Activated CD8-positive, alpha-beta memory T cell treated with anti-CD3 and anti-CD28 coated beads, Interleukin-2, amount 50 U/mL, for 1 hour (primary cell): ENCODE measurements around the gene SEPTIN10.
A peak's percentile ranks its signal among the peaks of the same experiment; 100 is the strongest.

ENCODE experiments used
- DNase-seq: peaks from one replicate; pipeline ENCODE4 v3.0.0-alpha.2; 2020; ENCODE audit errors: extremely low read depth

Gene SEPTIN10

DNA sequence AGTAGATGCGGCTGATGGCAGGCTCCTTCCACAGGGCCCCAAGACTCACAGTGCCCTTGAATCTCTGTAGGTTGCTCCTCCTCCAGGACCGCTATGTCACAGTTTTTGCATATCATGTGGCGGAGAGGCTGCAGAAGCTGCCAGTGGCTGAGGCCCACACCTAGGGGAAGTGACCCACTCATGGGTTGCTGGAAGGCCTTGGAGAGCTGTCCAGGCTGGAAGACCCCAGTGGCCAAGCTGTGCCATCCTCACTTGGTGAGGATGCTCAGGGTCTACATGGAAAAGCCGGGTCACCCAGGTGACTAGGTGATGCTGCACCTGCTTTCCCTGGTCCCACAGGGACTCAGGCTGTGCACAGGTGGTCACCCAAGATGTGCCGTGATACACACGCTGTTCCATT lies 90.6 kb downstream of the SEPTIN10 start:
- no peak for DNase-seq

DNA sequence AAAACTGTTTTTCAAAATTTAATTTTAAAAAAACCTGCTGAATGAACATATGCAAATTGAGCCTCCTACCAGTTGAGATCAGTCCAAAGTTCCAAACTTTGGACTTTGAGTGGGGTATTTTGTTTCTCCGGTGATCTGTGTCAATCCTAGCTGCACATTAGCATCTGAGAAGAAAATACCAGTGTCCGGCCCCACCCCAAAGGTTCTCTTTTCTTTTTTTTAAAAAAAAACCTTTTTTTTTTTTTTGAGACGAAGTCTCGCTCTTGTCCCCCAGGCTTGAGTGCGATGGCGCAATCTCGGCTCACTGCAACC lies 91.7 kb downstream of the SEPTIN10 start:
- no peak for DNase-seq

DNA sequence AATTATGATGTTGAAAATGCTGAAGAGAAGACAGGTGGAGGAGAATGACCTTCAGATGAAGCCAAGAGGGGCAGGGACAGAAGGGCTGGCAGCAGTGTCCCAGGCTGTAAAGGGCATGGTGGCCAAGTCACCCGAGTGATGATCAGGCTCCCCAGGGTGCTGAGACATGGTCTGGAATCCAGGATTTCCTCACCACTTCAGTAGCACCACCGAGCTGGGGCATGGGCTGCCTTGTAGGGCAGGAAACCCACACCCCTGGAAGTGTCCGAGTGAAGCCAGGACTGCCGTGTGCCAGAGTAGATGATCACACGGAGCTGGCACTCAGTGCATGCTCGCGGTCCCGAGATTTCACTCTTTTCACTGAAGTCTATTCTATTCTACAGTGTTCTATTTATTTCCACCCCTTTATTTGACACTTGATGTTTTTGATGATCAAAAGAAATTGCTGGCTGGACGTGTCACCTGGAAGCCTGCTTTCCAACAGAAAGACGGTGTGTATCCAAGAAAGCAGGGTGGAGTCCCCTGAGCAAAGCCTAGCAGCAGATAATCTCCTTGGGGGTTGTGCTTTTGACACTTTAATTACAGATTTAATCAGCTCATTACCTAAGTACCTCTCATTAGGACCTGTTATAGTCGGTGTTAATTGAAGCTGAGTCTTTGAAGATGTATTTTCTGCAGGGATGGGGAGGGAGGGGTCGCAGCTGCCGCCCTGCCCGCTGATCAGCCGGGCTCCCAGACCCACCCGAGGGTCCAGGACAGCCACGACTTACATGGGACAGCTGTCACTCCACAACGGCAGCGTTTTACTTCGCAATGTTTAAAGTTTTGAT lies 92.3 kb downstream of the SEPTIN10 start:
- no peak for DNase-seq

DNA sequence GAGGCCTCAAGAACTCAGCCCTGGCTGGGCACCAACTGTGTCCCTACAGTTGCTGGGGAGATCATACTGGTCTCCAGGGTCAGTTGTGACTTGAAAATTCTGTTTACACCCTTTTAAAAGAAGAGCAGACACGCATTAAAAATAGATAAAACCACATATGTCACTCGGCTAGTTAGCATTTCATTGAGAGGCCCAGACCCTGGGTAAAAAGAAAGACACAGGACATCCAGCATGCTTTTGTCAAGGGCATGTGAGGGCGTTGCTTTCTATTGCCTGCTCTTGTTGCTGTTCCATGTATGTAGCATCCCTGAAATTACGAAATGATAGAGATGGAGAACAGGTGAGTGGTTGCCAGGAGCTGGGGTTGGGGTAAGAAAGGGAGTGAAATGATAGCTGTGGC lies 94.3 kb downstream of the SEPTIN10 start:
- no peak for DNase-seq

DNA sequence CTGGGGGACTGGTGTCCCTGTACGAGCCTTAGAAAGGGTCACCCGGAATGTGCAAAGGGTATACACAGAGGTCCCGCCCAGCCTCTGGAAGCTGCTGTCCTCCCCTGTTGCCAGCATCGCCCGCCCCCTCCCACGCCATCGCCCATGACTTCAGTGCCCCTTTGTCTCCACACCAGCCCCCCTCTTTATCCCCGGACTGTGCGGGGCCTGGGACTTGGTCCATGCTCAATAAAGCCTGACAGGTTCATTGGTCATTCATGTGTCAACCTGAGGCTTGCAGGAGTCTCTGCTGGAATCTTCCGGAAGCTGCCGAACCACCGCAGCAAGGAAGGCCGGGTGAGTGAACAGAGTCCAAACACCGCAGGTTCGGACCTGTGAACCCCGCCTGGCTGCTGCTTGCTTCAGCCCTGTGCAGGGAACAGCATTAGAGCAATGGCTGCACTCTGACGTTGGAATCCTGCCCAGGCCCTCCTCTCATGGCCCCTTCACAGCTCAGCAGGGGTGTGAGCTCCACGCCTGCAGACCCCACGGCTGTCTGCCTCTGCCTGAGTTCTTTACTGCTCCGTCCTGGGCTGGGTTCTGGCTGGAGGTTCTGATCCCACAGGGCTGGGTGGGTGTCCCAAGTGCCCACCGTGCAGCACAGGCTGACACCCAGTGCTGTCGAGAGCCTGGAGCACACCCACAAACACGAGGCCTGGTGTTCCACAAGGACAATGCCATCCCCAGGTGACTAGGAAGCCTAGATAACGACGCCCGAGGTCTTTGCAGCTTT lies 96.5 kb downstream of the SEPTIN10 start:
- DNase-seq, result no peak

DNA sequence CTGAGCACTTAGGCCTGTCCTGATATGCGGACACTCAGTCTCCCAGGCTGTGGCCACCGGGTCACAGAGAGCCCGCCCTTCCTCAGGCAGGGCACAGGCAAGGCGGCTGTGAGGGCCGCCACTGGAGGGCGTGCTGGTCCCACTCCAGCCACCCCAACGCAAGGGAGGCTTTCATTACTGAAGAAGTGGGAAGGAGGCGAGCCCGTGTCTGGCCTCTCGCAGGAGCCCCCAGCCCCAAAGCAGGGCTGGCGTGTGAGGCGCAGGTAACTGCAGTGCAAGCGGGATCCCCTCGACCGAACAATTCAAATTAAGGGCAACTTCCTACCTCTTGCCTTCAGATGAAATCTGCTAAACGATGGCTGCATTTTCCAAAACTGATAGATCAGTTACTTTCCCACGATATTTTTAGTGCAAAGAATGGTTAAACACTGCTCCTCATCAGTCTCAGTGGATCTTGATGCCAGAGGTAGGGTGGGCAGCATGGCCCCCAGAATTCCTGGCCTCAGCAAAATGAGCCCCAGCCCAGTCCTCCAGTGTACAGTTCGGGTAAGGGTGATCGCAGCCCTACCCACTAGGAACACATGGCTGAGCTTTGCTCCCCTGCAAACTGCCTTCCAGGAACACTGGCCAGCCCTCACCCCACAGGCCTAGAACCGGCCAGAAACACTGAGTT lies 97.2 kb downstream of the SEPTIN10 start:
- no peak for DNase-seq

DNA sequence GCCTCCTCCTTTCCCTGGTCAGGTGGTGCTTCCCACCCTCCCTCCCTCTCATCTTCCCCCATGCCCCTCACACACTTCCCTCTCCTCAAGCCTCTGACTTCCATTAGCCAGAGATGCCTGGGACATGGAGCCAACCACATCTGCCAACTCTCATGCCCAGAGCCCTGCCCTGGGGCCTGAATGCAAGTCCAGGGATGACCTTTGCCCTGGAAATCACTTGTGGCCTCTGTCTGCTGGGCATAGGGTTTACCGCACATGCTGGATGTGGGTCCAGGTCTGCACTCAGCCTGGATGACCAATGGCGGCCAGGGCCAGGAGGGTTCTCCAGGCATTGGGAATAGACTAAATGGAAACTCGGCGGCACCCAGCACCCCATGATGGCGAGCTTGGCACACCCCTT lies 98.9 kb downstream of the SEPTIN10 start:
- no peak for DNase-seq

DNA sequence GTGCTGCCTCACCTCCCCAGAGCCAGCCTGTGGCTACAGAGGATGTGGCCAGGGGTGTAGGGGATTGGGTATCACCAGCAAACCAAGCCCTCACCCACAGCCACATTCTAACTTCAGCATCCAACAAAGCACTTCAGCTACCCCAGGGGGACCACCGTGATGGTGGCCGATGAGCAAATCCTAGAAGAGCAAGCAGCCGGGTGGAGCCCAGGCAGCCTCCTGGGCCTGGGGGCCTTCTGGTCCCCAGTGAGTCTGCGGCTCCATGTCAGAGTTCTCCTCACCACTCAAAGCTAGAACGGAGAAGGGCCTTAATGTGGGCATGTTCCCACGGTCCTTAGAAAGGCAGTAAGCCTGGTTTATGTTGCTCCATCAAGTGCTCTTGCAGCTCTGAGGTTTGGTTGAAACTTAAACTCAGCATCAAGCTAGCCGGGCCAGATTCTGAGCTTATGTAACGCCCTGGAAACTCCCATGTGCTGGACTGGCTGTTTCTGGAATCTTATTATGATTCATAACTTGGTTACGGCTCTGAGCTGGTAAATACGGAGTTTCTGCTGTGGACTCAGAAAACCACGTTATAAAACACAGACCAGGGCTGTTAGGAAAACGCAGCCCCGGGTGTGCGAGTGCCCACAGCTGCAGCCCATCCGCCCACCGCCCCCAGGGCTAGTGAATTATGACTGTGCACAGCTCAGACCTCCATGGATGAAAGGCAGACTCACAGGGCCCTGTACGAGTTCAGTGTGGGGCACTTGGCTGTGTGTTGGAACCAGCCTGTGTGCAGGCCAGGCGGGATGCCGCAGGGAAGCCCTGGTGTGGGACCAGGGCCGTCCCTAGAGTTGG lies 99.8 kb downstream of the SEPTIN10 start:
- DNase-seq, result no peak

DNA sequence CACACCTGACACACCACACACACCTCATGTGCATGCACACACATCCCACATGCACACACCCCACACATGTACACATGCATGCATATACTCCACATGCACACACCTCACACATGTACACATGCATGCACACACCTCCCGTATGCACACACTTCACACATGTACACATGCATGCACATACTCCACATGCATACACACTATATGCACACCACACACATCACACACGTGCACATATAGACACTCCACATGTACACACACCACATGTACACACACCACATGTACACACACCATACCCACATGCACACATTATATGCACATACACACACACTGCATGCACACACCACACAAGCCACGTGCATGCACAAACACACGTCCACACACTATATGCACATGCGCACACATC lies 100.5 kb downstream of the SEPTIN10 start:
- DNase-seq, result no peak

DNA sequence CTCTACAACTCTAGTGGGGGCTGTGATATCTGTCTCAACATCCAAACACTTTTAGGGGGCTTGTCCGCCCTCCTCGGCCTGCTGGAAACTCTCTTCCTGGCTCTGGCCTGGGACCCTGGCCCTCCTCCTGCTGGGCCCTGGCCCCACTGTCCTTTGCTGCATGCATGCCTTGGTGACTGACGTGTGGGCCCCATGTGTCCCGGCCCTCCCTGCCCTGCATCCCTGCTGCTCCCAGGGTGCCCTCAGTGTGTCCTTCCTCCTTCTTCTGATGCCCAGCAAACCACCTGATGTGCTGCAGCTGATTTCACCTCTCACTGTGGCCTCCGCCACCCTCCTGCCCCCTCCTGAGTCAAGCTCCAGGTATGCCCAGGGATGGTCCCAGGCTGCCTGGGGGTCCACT lies 101.7 kb downstream of the SEPTIN10 start:
- DNase-seq, result no peak

DNA sequence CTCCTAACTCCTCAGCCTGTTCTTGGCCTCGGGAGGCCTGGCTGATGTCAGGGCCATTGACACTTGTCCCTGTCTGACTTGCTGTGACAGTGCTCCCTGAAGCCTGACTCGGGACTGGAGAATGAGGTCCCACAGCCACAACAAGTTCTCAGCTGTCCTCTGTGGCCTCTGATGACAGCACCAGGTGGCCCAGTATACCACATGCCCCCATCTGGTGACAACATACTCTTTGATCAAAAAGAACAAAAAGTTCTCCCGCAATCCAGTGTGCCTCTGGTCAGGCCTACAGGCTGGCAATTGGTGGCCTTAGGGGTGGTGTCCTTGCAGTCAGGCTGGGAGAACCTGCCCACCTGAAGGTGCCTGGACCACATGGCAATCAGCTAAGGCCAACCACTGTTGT lies 102.6 kb downstream of the SEPTIN10 start:
- DNase-seq, result no peak

DNA sequence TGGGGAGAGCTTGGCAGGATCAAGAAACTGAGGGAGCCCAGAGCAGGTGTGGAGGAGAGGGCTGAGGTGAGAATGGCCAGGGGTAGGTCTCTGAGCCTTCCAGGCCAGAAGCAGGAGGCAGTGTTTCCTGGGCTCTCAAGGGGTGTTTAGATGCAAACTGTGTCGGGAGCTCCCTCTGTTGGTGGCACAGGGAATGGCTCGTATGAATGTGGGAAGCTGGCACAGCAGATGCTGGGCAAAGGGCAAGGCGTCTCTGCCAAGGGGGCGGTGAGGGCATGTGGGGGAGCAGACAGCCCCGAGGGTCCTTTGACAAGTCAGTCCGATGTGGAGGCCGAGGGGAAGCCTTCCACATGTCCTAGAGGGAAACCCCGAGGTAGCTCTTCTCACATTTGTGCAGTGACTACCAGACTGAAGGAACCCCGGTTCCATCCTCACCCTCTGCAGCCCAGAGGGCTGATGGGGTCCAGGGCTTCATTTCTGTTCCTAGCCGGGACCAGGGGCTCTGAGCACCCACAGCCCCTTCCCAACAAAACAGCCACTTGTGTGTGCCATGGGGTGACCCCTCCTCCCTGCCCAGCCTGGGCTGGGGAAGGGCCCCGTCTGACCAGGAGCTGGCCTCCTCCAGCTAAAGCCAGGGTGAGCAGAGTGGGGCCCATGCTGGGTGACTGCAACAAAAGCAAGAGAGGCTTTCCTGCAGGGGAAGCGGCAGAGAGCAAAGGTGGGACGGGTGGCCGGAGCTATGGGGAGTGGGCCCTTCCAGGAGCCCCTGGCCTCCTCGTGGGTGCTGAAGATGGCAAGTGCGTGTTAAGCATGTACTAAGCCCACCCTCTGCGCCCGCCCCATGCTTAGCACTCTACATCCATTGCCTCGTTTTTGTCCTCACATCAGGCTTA lies 103.4 kb downstream of the SEPTIN10 start:
- DNase-seq, result peak; percentile 23

DNA sequence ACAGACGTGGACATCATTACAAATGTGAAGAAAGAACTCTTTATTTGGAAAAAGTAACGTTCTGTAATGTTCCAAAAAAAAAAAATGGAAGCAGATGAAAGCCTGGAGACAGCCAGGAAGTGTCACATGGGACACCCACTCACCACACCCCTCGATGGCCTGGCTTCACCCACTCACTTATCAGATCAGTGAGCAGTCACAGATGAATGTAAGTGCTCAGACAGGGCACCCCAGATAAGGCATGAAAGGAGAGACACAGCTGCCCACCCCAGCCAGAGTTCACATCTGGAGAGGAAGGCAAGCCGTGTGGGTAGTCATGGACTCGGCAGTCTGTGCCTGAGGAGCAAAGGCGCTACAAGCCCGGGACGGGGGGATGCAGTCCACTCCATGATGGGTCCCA lies 105.2 kb downstream of the SEPTIN10 start:
- no peak for DNase-seq

DNA sequence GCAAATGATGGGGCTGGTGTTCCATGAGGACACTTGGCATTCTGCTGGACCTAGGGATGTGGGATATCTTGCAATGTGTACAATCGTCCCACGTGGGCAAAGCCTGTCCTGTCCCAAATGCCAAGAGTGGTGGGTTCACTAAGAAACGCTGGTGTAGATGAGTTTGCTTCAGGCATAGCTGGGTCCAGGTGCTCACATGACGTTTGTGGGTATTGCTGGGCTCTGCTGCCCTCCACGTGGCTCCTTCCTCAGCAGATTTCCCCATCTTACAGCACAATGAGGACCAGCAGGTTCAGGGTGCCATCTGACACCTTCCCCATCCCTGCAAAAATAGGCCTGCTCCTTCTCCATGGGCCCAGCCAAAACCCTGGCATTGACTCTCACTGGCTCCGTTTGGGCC lies 105.9 kb downstream of the SEPTIN10 start:
- DNase-seq, result no peak

DNA sequence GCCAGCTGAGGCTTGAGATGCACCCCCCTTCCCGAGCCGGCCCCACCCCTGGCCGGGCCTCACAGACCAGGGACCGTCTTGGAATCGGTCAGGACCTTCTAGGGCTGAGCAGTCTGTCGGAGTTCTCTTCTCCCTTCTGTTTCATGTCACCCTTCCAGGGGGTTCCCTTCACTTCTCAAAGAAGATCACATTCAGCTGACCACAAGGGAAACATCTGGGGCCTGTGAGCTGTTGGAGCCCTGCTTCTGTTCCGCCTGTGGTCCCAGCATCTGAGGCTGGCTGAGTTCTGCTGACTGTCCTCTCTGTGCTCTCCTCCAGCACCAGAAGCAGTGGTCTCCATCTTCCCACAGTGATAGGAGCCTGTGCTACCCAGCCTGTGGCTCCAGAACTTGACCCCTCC lies 106.5 kb downstream of the SEPTIN10 start:
- DNase-seq, result no peak

DNA sequence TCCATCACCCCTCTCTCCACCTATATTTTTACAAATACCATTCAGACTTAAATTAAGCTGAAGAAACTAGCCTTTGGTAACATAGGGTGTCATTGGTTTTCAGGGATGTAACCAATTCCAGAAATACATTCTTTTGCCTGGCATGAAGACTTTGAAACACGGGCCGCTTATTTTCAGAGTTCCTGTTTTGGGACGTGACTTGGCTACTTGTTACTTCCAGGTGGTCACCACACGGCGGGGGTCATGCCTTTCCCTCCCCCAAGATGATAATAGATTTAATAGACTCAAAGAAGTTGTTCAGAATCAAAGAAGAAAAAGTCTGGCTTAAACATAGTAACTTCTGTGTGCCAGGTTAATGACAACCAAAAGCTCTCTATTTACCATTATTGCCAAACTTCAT lies 110.6 kb downstream of the SEPTIN10 start:
- DNase-seq, result no peak

DNA sequence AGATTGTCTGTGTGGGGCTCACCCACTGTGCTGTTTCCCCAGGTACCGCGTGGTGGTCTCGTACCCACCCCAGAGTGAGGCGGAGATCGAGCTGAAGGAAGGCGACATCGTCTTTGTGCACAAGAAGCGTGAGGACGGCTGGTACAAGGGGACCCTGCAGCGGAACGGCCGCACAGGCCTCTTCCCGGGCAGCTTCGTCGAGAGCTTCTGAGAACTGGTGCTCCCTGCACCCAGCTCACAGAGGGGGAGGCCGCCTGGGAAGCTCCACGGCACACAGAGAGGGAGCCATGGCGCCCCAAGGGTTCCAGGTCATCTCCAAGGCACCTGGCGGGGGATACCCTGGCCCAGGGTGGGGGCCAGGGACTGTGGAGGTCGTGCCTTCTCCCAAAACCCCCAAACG lies 112.3 kb downstream of the SEPTIN10 start:
- no peak for DNase-seq

DNA sequence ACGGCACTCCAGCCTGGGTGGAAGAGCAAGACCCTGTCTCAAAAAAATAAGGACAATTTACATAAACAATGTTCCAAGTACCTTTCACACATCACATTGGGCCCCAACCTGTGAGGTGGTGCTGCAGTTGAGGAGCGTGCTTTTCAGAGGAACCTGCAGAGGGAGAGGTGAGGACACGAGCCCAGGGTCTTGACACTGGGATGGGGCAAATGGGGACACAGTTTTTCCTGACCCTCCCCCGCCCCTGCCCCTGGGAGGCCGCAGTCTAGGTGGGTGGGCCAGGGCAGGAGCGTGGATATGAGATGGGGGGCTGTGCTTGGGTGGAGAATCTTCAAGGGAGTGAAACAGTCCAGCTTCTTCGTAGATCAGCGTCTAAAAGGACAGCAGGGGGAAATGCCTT lies 112.9 kb downstream of the SEPTIN10 start:
- no peak for DNase-seq

DNA sequence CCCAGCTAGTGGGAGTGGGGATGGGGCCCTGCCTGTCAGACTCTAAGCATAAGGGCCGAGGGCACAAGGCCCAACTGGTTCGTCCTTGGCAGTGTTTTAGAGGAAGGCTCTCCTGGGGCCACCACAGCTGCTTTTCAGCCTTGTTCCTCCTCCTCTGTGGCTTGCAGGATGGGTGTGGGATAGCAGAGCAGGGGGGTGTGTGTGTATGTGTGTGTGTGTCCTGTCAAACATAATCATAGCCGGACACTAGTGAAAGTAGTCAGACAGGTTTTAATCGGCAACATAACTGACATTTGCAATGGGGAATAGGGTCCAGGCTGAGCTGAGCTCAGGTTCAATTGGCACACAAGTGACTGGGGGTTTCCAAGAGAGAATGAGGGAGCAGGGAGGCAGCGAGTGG lies 114.2 kb downstream of the SEPTIN10 start:
- DNase-seq, result no peak

DNA sequence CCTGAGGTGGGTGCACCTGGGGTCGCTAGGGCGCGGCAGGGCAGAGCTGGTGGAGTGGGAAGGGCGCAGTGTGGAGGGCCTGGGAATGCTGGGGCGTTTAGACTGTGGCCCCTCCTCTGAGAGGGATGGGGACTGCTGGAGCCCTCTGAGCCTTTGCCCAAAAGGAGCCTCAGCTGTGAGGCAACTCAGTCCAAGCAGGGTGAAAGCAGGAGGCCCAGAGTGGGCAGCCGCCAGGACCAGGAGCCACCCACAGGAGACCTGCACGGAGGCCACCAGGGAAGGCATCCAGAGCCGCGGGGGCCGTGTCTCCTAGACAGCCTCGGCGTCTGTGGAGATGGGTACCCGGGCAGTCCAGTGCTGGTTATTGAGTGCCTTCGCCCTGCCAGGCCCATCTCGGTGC lies 114.9 kb downstream of the SEPTIN10 start:
- DNase-seq, result no peak
